Measurements from ENCODE around the gene FRMD4A.

The FRMD4A gene

DNA sequence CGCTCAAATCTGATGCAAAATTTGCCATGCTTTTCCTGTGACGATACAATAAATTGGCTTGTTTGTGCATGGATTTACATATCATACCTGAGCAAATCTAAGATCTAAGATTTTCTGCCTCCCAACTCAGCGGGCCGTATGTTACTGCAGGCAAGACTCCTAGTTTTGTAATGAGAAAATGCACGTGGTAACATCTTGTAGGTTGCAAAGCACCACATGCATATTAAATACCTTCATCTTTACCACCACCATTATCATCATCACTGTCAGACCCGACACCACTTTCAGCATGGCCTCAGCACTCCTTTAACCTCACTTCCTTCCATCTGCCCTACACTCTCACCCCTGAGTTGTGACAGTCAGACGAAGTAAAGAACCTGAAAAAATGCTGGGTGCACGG is 202.2 kb downstream of the FRMD4A start:
- TF ChIP-seq, protein P1, sequence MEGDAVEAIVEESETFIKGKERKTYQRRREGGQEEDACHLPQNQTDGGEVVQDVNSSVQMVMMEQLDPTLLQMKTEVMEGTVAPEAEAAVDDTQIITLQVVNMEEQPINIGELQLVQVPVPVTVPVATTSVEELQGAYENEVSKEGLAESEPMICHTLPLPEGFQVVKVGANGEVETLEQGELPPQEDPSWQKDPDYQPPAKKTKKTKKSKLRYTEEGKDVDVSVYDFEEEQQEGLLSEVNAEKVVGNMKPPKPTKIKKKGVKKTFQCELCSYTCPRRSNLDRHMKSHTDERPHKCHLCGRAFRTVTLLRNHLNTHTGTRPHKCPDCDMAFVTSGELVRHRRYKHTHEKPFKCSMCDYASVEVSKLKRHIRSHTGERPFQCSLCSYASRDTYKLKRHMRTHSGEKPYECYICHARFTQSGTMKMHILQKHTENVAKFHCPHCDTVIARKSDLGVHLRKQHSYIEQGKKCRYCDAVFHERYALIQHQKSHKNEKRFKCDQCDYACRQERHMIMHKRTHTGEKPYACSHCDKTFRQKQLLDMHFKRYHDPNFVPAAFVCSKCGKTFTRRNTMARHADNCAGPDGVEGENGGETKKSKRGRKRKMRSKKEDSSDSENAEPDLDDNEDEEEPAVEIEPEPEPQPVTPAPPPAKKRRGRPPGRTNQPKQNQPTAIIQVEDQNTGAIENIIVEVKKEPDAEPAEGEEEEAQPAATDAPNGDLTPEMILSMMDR (conservative IDR thresholded peaks at IDR 0.05): no peak
- H3K27ac ChIP-seq: no peak overlapping the region

DNA sequence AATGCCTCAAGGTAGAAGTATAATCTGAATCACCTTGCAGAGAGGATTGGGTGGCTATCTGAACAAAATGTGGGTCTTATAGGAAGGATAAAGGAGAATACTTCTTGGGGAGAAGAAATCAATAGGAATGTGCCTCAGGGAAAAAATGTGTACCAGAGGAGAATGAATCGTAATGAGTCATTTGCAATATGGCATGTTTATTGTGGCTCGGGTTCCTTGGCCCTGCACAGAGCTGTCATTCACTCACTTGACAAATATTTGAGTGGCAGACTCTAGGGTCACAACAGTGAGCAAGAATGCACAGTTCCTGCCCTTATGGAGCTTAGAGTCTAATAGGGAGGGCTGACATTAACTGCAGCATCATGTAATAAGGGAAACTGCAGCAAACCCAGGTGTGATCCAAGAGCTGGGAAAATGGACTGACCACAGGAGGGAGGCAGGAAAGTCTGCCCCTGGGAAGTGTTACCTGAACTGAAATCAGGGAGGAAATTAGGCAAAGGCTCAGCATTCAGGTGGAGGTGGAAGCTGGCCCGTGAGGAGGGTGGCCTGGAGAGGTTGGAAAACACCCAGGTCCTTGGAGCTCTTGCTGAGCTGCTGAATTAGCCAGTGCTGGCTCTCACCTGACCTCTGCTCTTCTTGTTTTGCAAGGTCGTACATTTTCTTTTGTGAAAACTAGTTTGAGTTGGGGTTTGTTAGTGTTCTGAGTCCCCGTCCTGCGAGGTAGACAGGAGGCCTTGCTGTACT is 203.9 kb downstream of the FRMD4A start:
- TF ChIP-seq, protein P1 (conservative IDR thresholded peaks at IDR 0.05): no peak
- H3K27ac ChIP-seq: no peak overlapping the region

DNA sequence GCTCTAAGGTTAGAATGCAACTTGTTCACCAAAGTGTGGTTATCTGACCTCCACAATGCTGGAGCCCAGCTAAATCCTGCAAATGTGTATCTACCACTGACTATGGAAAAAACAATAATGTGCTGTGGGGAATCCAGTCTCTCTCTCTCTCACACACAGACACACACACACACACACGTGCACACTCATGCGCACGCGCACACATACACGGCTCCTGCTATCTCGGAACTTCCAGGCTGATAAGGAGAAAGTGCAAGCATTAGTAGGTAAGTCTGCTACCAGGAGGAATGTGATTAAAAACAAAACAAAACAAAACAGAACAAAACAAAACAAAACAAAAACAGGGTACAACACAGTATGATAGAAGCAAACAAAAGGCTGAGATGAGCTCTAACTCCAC is 205.2 kb downstream of the FRMD4A start:
- TF ChIP-seq, protein P1 (conservative IDR thresholded peaks at IDR 0.05): no peak
- H3K27ac ChIP-seq: no peak overlapping the region

GRCh38 chr10:14124941-14125340 is 205.8 kb downstream of the FRMD4A start:
- no peak overlapping the region for H3K27ac ChIP-seq
- TF ChIP-seq, protein P1 (conservative IDR thresholded peaks at IDR 0.05): no peak

DNA sequence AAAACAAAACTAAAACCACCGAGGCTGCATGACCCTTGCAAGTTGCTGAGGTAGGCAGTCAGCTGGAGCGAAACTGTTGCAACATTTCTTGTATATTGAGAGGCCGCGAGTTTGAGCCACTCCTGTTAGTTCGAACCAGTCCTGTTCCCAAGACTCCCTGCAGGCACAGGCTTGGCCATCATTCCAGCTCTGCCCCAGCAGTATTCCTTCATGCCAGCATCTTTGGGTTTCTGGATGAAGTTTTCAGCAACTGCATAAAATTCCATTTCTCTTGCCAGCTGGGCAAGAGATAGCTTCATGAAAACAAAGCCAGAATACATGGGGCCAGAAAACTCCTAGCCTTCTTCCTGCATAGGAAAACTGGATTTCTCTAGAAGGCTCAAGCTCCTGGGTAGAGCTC is 207.6 kb downstream of the FRMD4A start:
- TF ChIP-seq, protein P1 (conservative IDR thresholded peaks at IDR 0.05): no peak
- no peak overlapping the region for H3K27ac ChIP-seq

- TF ChIP-seq, protein P1 (conservative IDR thresholded peaks at IDR 0.05): no peak
- H3K27ac ChIP-seq: no peak overlapping the region
Measured at GRCh38 chr10:14120812-14121211, 209.9 kb downstream of the FRMD4A start.

DNA sequence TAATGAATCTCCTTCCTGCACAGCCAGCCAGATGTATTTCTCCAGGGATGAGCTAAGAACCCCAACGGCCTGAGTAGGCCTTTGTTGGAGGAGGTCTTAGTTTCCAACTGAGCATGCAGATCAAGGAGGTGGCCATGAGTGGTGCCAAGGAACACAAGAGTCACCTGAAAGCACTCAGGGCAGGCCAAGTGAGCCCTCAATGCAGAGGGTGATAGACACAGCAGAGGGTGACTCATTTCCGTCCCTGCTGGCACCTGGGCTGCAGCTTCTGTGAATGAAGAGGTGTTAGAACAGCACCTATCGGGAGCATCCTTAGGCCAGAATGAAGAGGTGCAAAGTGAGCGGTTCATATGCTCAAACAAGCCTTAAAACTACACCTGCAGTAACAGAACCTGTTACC is 211.8 kb downstream of the FRMD4A start:
- TF ChIP-seq, protein P1 (conservative IDR thresholded peaks at IDR 0.05): no peak
- no peak overlapping the region for H3K27ac ChIP-seq

Data from VCaP (cell line).